SK-N-DZ (cell line): Measurements from ENCODE around the gene ACTG1.
A peak's percentile ranks its signal among the peaks of the same experiment; 100 is the strongest.
"Not testable (repeated sequence)": the region's sequence is repeated elsewhere in the genome, so short reads cannot be mapped to it uniquely, and the experiment has no call there.

Source experiments
- DNase-seq: peaks from one replicate; pipeline ENCODE4 v3.0.0-alpha.2; 2015; ENCODE audit warnings: low spot score

The ACTG1 gene

DNA sequence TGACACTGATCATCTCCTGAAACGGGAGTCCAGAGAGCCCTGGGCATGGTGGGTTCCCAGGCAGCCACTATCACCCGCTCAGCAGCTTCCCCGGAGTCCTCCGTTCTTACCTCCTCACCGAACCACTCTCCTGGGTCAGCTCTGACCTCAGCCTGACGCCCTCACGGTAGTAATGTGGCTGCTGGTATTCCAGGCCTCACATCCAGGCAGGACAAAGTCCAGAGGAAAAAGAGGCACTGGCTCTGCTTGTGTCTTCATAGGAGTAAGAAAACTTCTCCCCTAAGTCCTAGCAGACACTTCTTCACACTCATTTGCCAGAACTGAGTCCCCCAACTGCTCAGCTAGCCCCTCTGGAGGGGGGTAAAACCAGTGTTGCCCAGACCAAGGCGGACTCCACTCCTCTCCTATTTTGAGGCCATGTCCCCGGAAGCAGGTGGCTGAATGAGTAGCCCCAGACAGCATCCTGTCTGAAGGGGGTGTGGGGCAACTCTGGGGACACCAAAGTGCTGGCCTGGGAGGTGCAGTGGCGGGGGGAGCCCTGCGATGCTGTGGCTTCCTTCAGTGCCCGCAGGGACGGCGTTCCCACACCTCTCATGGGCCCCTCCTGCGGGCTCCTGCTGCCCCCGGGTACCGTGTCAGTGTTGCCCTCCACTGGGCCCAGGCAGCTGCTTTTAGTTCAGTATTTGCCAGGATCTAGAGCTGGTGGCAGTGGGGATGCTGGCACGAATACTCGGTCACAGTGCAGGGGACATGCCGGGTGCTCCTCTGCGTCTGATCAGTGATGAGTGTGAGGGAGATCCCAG lies 20.9 kb upstream of the ACTG1 start:
- DNase-seq = no peak

GRCh38 chr17:81532490-81533287 lies 20.1 kb upstream of the ACTG1 start:
- no peak for DNase-seq

DNA sequence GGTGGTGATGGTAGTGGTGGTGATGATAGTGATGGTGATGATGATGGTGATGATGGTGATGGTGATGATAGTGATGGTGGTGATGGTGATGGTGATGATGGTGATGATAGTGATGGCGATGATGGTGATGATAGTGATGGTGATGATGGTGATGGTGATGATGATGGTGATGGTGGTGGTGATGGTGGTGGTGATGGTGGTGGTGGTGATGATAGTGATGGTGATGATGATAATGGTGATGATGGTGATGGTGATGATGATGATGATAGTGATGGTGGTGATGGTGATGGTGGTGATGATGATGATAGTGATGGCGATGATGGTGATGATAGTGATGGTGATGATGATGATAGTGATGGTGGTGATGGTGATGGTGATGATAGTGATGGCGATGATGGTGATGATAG lies 19.4 kb upstream of the ACTG1 start:
- not testable (repeated sequence) for DNase-seq

GRCh38 chr17:81531013-81531412 lies 18.4 kb upstream of the ACTG1 start:
- not testable (repeated sequence) for DNase-seq

GRCh38 chr17:81529437-81529803 lies 16.8 kb upstream of the ACTG1 start:
- no peak for DNase-seq

- DNase-seq = no peak
These were observed 16.2 kb upstream of the ACTG1 start for GRCh38 chr17:81528651-81529436.

DNA sequence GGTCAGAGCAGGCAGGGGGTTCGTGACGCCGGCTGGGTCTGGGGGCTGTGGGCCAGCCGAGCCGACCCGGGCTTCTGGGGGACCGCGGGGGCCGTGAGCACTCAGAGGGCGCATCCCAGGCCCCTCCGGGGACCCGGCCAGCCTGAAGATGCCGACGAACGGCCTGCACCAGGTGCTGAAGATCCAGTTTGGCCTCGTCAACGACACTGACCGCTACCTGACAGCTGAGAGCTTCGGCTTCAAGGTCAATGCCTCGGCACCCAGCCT lies 15.7 kb upstream of the ACTG1 start:
- no peak for DNase-seq

GRCh38 chr17:81527591-81528383 lies 15.2 kb upstream of the ACTG1 start, which contains the start of gene FSCN2:
Gene FSCN2, plus strand, starts transcription at chr17:81528377. Its CDS starts 155 bp downstream, at chr17:81528532.
- no peak for DNase-seq

GRCh38 chr17:81526662-81527571 lies 14.3 kb upstream of the ACTG1 start:
- DNase-seq = no peak

- DNase-seq = no peak
These were observed 12.2 kb upstream of the ACTG1 start for GRCh38 chr17:81524865-81525159.

DNA sequence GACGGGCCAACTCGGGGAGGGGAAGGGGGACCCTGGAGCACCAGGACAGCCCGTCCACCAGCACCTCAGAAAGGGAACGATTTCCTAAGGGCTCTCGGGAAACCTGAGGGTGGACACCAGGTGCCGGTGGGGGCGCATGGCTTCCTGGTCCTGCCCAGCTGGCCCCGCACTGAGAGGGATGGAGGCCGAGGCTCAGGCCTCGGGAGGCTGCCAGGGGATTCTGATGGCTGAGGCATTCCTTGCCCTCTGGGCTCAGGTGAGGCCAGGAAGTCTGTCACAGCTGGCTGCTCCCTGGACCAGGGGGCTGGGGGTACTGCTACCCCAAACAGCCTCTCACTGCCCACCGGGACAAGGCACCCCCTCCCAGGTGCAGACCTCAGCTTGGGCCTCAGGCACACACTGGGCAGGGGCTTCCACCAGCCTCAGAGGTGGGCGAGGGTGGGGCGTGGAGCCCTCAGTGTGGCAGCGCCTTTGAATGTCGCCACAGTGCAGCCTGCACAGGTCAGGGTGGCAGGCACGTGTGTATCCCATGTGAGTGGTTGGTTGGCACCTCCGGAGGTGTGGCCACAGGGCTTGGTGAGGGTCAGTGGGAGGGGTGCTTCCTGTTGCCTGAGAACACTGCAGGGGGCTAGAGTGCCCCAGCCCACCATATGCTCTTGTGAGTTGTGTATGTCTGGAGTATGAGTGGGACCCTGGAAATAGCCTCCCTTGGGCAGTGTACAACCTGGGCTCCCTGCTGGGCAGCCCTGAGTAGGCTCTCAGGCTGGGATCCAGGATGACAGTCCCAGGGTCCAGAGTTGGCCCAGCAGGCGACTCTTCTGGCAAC lies 11.7 kb upstream of the ACTG1 start:
- DNase-seq = no peak

DNA sequence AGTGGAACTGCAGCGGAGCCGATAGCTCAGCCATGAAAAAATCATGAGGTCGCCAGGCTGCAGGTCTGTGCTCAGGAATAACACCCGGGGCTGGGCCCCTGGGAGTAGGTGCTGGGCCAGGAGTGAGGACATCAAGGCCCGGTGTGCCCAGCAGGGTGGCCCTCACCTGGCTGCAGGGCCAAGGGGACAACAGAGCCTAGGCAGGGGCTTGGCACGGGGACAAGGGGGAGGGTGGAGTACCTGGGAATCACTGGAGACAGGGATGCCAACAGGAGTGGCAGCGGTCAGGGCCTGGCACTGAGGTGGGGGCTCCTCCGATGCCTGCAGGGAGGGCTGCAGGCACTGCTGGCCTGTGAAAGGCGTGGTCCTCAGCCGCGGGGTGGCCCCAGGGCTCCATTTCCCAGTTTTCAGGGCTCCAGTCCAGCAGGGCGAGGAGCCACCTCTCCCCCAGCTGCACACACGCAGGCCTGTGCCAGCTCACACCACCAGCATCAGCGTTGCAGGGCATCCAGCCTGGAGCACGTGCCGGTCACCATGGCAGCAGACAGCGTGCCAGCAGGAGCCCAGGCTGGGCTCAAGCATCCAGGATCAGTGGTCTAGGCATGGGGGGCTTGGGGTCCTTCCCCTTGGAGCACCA lies 10.9 kb upstream of the ACTG1 start:
- DNase-seq = no peak

DNA sequence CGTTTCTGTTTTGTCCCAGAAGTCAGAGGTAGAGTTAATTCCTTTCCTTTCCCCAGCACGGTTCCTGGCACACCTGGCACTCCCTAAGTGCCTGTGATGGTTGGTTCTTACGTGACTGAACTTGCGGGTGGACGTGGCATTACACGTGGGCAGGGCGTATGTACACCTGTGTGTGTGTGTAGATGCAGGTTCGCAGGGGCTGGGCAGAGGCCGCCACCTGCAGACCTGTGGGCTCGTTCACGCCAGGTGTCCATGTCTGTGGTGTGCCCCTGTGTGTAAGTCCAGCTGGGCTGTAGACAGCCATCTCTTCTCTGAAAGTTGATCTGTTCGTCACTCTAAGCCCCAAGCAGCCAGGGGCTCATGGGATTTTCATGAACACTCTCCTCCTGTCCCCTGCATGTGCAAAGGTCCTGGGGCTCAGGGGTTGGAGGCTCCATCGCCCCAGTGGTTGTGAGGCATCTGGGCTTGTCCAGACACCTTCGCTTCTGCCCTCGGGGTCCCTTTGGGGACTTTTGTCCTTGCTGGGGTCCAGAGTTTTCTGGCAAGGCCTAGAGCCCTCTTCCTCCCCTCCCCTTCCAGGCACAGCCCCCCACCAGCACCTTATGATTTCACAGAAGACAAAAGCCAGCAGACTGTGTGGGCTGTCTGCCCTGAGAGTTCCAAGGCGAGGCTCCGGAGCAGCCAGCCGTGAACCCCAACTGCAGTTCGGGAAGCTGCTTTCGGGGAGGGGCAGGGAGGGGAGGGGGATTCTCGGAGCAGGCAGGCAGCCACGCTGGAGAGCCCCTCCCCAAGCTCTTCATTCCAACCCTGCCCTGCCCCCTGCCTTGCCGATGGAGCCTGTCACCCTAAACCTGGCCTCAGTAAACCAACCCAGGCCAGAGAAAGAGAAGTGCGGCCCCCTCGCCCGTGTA lies 10.1 kb upstream of the ACTG1 start:
- peak; percentile 83 for DNase-seq

DNA sequence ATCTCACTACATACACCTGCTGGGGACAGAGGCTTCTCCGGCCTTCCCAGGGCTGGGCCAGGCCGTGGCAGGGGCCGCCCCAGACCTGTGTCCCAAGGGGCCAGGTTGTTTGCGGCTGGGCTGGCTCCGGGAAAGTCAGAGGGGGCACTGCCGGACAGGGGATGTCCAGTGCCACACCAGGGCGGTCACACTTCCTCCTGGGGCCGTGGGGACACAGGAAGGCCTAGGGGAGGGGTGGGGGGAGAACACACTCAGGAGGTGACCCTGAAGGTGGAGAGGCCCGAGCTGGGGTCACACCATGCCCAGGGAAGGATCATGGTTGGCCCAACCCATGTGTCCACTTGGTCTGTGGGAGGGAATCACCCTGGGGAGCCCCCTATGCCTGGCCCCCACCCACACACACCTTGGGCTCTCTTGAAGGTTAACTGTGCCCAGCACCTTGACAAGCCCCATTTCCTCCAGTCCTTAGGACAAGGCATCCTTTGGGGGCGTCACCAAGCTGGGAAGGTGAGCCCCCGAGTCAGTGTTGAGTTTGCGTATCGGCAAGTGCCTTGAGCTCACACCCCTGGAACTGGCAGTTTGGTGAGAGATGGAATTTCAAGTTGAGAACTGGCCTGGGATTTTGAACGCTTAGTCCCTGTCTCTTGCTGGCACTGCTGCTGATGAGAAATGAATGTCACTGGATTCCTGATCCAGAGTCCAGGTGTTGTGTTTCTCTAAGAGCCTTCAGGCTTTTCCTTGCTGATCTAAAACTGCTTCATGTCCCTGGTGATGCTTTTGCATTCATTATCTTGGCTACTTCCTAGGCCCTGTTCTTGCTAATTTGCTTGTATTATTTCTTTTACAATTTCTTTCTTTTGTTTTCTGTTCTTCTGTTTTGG lies 7.7 kb upstream of the ACTG1 start:
- DNase-seq = no peak

GRCh38 chr17:81519284-81520020 lies 6.9 kb upstream of the ACTG1 start:
- DNase-seq = no peak

DNA sequence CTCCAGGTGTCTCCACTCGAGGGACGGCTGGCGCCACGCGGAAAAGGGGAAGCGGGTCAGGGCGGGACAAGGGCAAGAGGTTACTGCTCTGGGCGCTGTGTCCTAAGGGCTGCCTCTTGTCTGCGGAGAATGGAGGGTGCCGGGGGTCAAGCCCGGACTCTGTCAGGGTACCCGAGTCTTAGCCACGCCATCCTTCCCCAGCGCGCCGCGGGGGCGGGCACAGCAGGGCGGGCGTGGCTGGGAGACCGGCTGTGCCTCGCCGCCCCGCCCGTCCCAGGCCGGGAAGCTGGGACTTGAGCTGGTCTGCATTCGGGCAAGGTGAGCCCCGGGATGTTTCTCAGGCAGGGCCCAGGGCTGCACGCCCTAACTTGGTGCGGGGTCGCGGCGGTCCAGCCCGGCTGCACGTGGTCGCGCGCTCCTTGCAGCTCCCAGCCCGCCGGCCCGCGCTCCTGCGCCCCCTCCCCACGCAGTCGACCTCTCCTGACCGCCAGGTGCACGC lies 6.2 kb upstream of the ACTG1 start:
- DNase-seq = no peak
